HG03025 (cell line): ENCODE results near the gene FBXO7.

Experiments used
- ATAC-seq: cut with Tn5 transposase; IDR thresholded peaks from one replicate; pipeline ENCODE4 v1.9.1; 2021; ENCODE audit warnings: mild to moderate bottlenecking, moderate library complexity; ENCODE audit not compliant: unreplicated experiment, low FRiP score

Gene FBXO7

GRCh38 chr22:32487461-32487860 is 12.8 kb downstream of the FBXO7 start:
- no peak for ATAC-seq

GRCh38 chr22:32489377-32489776 is 14.8 kb downstream of the FBXO7 start:
- no peak for ATAC-seq

GRCh38 chr22:32490279-32490678 is 15.7 kb downstream of the FBXO7 start:
- no peak for ATAC-seq

- no peak for ATAC-seq
Observed at GRCh38 chr22:32492111-32492510, 17.5 kb downstream of the FBXO7 start.

GRCh38 chr22:32493551-32493950 is 18.9 kb downstream of the FBXO7 start:
- ATAC-seq, result no peak

DNA sequence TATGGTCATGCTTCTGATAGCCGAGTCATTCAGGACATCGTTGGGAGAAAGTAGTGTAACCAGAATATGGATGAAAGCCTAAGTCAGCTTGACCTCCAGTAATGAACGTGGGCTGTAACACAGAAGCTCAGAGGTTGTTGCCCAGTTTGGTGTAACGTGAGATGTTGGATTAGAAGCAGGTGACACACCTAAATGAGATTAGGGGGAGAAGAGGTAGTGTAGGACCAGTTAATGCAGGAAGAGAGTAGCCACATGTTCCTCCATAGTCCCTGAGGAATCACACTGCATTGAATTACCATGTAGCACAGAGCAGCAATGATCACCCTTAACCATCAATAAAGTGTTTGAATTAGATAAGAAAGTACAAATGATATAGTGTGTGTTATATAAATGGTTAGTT is 20.4 kb downstream of the FBXO7 start:
- no peak for ATAC-seq

DNA sequence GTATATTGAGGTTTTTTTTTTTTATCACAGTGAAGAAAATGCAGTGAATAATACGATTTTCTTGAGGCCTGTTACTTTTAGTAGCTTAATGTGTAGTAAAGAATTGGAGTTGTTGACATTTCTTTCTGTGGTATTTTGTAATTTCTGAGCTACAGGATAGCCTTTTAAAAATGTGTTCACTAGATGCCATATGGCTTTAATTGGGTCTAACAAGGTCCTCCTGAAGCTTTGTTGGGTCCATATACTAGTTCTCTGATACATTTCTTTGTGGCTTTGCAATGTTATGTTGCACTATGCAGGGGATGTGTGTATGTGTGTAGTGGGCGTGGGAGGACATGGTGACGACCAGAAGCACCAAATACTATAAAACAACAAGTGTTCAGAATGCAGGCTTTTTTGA is 25.1 kb downstream of the FBXO7 start:
- ATAC-seq, result no peak

DNA sequence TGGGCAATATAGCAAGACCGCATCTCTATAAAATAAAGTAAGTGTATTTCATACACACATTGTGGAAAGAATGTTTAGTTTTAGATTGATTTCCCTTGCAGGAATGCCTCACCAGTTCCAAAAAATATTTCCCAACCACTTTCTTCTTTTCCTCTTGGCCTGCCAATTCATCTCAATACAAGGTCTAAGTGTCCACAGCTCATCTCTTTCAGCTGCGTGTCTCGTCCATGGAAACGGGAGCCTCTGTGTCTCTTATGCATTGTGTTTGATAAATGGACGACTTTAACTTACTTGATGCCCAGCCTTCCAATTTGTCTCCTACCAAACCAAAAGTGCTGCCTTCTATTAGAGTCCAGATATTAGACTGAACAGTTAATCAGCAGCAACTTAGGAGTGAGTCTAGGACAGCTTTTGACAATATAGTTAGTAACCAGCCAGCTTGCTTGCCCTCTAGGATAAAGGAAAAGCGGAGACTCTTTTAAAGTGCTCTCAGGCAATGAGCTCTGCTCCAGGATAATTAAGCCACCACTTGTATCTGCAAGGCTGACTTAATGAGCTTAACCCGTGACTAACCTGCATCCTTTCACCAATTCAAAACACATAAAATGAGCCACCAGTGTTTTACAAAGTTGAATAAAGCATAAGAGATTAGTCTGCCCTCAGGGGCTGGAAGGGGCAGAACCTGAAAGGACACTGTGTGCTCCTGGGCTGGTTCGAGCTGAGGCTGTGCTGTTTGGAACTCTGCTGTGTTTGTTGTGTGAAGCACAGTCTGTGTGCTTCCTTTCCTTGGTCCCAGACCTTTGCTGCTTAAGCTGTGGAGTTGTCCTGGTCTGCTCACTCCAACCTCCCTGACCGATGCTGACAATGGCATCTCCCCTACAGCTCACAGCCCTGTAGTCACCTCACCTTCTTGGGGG is 27.5 kb downstream of the FBXO7 start:
- no peak for ATAC-seq

DNA sequence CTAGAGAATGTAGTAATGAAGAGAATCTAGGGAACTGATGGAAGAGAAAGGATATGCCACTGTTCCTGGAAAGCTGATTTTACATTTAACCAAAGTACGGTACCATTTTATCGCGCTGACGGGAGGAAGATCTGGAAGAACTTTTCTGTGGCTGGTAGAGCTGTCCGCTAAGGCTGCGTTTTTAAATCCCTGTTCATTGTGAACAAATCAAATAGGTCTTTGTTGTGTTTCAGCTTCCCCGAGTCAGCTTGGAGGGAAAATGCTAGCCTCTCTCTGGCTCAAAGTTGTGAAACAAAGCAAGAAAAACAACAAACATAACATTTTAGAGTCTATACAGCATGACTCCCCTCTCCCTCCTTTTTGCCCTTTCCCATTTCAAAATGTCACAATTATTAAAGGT is 34.4 kb downstream of the FBXO7 start:
- ATAC-seq, result no peak

- no peak for ATAC-seq
Observed at GRCh38 chr22:32511274-32511673, 36.7 kb downstream of the FBXO7 start.

- no peak for ATAC-seq
Observed at GRCh38 chr22:32511776-32512175, 37.2 kb downstream of the FBXO7 start.

DNA sequence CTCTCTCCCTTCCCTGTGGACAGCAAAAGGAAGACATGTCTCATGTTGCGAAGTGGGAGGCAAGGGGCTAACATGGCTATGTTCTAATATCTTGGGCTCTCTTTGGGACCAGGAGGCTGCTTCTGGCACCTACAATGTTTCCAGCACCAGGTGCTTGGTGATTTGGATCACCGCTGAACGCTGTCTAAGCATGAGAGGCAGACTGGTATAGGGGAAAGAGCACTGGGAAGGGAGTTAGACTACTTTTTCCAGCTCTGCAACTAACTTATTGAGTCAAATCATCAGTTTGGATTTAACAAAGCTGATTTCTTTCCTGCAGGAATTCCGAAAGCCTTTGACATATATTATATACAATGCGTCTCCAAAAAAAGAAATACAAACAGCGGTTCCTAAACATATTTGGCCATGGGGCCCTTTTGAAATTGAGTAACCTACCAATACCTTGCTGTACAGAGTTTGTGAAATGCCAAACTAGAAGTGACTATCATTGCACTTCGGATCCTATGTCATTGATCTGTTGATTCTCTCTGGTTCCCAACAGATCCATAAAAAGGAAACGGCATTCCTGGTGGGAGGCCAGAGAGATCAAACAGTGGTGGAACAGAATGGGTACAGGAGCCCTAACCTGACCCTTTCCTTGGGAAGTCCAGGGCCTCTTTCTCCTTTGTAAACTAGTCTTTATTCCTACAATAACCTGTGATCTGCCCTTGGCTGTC is 37.8 kb downstream of the FBXO7 start:
- ATAC-seq, result no peak

DNA sequence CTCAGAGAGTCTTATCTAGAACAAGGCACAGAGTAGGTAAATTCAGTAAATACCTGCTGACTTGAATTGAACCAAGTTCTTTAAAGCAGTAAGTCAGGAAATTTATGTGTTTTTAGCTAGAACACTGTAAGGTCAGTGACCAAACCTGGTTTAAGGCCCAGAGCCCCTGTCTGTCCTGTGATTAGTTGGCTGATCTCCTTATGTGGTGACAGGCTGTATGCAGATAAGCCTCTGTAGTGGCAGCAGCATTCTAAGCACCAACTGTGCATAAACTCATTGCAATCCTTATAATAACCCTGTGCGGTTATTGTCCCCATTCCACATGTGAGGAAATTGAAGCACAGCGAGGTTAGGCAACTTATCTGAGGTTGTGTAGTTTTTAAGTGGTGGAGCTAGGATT is 40.5 kb downstream of the FBXO7 start:
- ATAC-seq, result no peak

GRCh38 chr22:32517488-32517887 is 42.9 kb downstream of the FBXO7 start:
- ATAC-seq, result no peak

DNA sequence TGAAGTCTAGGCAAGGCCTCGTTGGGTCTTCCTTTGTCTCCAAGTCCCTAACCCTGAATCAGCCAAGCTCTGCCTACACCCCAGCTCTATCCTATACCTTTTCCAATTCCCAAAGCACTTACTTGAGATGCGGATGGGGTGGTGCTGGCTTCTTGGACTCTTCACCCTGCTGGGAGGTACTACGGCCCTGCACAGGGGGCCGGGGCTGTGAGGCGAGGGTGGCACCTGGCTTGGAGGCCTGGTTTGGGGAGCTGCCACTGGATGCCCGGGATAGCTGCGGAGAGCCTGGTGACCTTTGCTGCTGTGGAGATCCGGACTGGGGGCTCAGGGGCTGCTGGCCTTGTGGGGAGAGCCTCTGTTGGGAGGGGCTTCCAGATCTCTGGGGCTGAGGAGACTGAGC is 43.3 kb downstream of the FBXO7 start:
- ATAC-seq, result no peak

DNA sequence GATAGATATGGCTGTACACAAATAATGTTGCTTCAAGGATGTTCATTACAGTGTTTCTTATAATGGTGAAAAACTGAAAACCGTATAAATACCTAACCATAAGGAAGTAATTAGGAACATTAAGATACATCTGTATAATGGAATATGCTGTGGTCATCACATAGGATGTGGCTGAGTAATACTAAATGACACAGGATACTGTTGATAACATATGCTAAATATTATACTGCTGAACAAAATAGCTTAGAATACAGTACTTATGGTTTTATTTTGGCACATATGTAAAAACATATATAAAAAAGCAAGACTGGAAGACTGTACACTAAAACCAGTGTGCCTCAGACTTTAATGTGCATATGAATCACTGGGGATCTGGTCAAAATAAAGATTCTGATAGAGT is 43.8 kb downstream of the FBXO7 start:
- ATAC-seq, result no peak

- ATAC-seq, result no peak
Observed at GRCh38 chr22:32518848-32519247, 44.2 kb downstream of the FBXO7 start.

GRCh38 chr22:32520612-32521011 is 46.0 kb downstream of the FBXO7 start:
- ATAC-seq, result no peak

DNA sequence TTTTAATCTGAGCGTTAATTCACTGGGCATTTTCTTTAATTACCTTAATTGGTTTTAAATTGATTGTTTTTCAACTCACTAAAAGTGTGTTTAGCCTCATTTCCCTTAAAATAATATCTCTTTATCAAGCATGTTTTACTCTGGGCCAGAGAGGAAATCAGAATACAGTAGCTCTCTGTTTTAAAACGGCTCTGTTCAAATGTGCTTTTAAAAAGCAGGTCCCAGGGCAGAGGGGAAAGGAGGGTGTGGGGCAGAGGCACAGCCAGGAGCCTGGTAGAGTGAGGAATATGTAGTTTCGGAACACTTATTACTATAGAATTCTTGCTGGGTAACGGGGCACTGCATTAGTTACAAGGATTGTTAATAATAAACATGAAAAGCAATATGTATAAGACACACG is 47.6 kb downstream of the FBXO7 start:
- no peak for ATAC-seq

DNA sequence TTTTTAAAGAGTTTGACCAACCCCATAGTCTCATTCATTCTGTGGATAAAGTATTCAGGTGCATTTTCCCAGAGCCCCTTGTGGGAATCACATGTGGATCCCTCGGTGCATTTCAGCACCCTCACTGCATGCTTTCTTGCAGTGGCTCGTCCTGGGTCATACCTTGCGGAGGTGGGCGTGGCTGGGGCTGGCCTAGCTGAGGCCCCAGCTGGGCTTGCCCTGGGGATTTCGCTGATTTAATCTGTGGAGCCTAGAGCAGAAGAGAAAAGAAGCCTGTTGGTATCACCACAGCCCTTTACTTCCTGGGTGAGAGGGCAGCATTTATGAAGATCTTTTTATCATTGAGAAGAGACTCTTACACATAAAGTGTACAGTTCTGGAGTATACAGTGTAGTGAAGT is 53.1 kb downstream of the FBXO7 start:
- no peak for ATAC-seq

- ATAC-seq, result no peak
Observed at GRCh38 chr22:32528316-32528715, 53.7 kb downstream of the FBXO7 start.
